SH-SY5Y (cell line): ENCODE data around the gene RFPL3.

Experiments
- GATA2 ChIP-seq: IDR thresholded peaks from 2 replicates; pipeline ENCODE4 v1.6.1; 2011; ENCODE audit warnings: mild to moderate bottlenecking, low read depth, low read length
- GATA3 ChIP-seq: IDR thresholded peaks from 2 replicates; pipeline ENCODE4 v1.6.1; 2011; ENCODE audit warnings: low read depth, mild to moderate bottlenecking, low read length, moderate library complexity

GRCh38 chr22:32407312-32407711 is 49.6 kb downstream of the RFPL3 start:
- TF ChIP-seq GATA2 (no peak), GATA3 (no peak)
